HG03280 (cell line): Measurements from ENCODE around the gene DHX38.

Source experiments
- ATAC-seq: cut with Tn5 transposase; IDR thresholded peaks from one replicate; pipeline ENCODE4 v1.9.1; 2021; ENCODE audit warnings: mild to moderate bottlenecking, moderate library complexity; ENCODE audit not compliant: unreplicated experiment

DHX38 gene

GRCh38 chr16:72162105-72162692, 68.6 kb downstream of the DHX38 start:
- ATAC-seq, result no peak
